Measurements from ENCODE around the gene THSD4. TPM values are rescaled to one million over a fixed set of nuclear protein-coding genes. Genes with fewer than 3 reads are reported as not detected.

THSD4 gene
- polyA plus RNA-seq, 1 donor (not counting 4 experiments of a cell fraction or from before 2014, with no cell fraction given): 24.5 TPM

- Histone ChIP-seq H3K4me3 (ENCODE audit: control insufficient read depth in 2 of 3, extremely low read depth in 1 of 3, insufficient read depth in 2 of 3, low read depth in 1 of 3, low read length in 3 of 3) (no peak overlapping the region), H3K79me2 (ENCODE audit: control insufficient read depth, insufficient read depth, low read length) (peaks cover 2% of the 10 kb centered on the region), H3K36me3 (ENCODE audit: control insufficient read depth in 2 of 2, extremely low read depth in 1 of 2, insufficient read depth in 2 of 2, low read length in 2 of 2) (no peaks in the 10 kb centered on the region), H4K20me1 (ENCODE audit: control insufficient read depth, extremely low read depth, insufficient read depth, low read length) (no peaks in the 10 kb centered on the region), H3K4me1 (ENCODE audit: control insufficient read depth, extremely low read depth, insufficient read depth, low read length) (peaks cover 11% of the 10 kb centered on the region), H3K27ac (ENCODE audit: control insufficient read depth, insufficient read depth, low read length) (no peak overlapping the region), H3K9me1 (ENCODE audit: control insufficient read depth, extremely low read depth, insufficient read depth, low read length) (no peaks in the 10 kb centered on the region), H3K4me2 (ENCODE audit: control insufficient read depth, extremely low read depth, insufficient read depth, low read depth, low read length) (no peak overlapping the region), H3K27me3 (ENCODE audit: control insufficient read depth, extremely low read depth, insufficient read depth, low read length) (no peaks in the 10 kb centered on the region), H3K9ac (ENCODE audit: control insufficient read depth, extremely low read depth, insufficient read depth, low read length) (no peak overlapping the region), H2AFZ (ENCODE audit: control insufficient read depth, low read length) (no peak overlapping the region), H3K9me3 (ENCODE audit: control insufficient read depth, low read depth, low read length) (no peaks in the 10 kb centered on the region)
- dilution Hi-C loops (cut with MboI; ENCODE audit: extremely low pct_ligation_motif_present, low sequenced_read_pairs): no loop called here
- DNase-seq (ENCODE audit: low read depth, low spot score) (no peak), FAIRE-seq (no peak)
- TF ChIP-seq EZH2 (IDR thresholded peaks at IDR 0.05; ENCODE audit: low read length) (no peak), CTCF (optimal IDR thresholded peaks at IDR 0.05 in 1 of 3, IDR thresholded peaks at IDR 0.05 in 1 of 3, conservative IDR thresholded peaks at IDR 0.05 in 1 of 3; ENCODE audit: extremely low read depth in 1 of 3, insufficient read depth in 2 of 3, low read length in 3 of 3) (no peak)
These were observed 461.8 kb downstream of the THSD4 start for GRCh38 chr15:71577071-71577470.

GRCh38 chr15:71581398-71581930 is 466.2 kb downstream of the THSD4 start:
- H3K36me3 ChIP-seq (ENCODE audit: control insufficient read depth in 2 of 2, extremely low read depth in 1 of 2, insufficient read depth in 2 of 2, low read length in 2 of 2): no peaks in the 10 kb centered on the region
- no peak overlapping the region for H2AFZ ChIP-seq (ENCODE audit: control insufficient read depth, low read length)
- no peaks in the 10 kb centered on the region for H3K9me1 ChIP-seq (ENCODE audit: control insufficient read depth, extremely low read depth, insufficient read depth, low read length)
- TF ChIP-seq CTCF (optimal IDR thresholded peaks at IDR 0.05 in 1 of 3, IDR thresholded peaks at IDR 0.05 in 1 of 3, conservative IDR thresholded peaks at IDR 0.05 in 1 of 3; ENCODE audit: extremely low read depth in 1 of 3, insufficient read depth in 2 of 3, low read length in 3 of 3) (no peak), EZH2 (IDR thresholded peaks at IDR 0.05; ENCODE audit: low read length) (no peak)
- DNase-seq (ENCODE audit: low read depth, low spot score) (no peak), FAIRE-seq (no peak)
- no peak overlapping the region for H3K4me3 ChIP-seq (ENCODE audit: control insufficient read depth in 2 of 3, extremely low read depth in 1 of 3, insufficient read depth in 2 of 3, low read depth in 1 of 3, low read length in 3 of 3)
- no peak overlapping the region for H3K4me2 ChIP-seq (ENCODE audit: control insufficient read depth, extremely low read depth, insufficient read depth, low read depth, low read length)
- H3K4me1 ChIP-seq (ENCODE audit: control insufficient read depth, extremely low read depth, insufficient read depth, low read length): no peaks in the 10 kb centered on the region
- no peaks in the 10 kb centered on the region for H4K20me1 ChIP-seq (ENCODE audit: control insufficient read depth, extremely low read depth, insufficient read depth, low read length)
- no peaks in the 10 kb centered on the region for H3K9me3 ChIP-seq (ENCODE audit: control insufficient read depth, low read depth, low read length)
- no peaks in the 10 kb centered on the region for H3K27me3 ChIP-seq (ENCODE audit: control insufficient read depth, extremely low read depth, insufficient read depth, low read length)
- no peak overlapping the region for H3K27ac ChIP-seq (ENCODE audit: control insufficient read depth, insufficient read depth, low read length)
- H3K9ac ChIP-seq (ENCODE audit: control insufficient read depth, extremely low read depth, insufficient read depth, low read length): no peak overlapping the region
- dilution Hi-C loops (cut with MboI; ENCODE audit: extremely low pct_ligation_motif_present, low sequenced_read_pairs): no loop called here
- H3K79me2 ChIP-seq (ENCODE audit: control insufficient read depth, insufficient read depth, low read length): peaks cover 4% of the 10 kb centered on the region
